HepG2 (cell line): Measurements from ENCODE around the gene AEN. TPM values are rescaled to one million over a fixed set of nuclear protein-coding genes. Genes with fewer than 3 reads are reported as not detected.

ENCODE experiments used
- EEA1 ChIP-seq: sonication (generic); formaldehyde crosslinking; IDR thresholded peaks from 2 replicates; pipeline ENCODE4 v1.5.1; 2020; ENCODE audit warnings: mild to moderate bottlenecking, missing genetic modification reagents, borderline replicate concordance
- GATAD2A ChIP-seq: IDR thresholded peaks from 2 replicates; pipeline ENCODE4 v1.6.1; 2016
- HOXD1 ChIP-seq: sonication (generic); formaldehyde crosslinking; IDR thresholded peaks from 2 replicates; pipeline ENCODE4 v1.5.0; 2020; ENCODE audit warnings: missing genetic modification reagents
- KDM1A ChIP-seq: IDR thresholded peaks from 2 replicates; pipeline ENCODE4 v1.6.1; 2016; ENCODE audit warnings: missing compliant biosample characterization
- MTF2 ChIP-seq: sonication (generic); formaldehyde crosslinking; IDR thresholded peaks from 2 replicates; pipeline ENCODE4 v1.5.0; 2020; ENCODE audit warnings: missing genetic modification reagents, borderline replicate concordance
- NCOA5 ChIP-seq: sonication (generic); formaldehyde crosslinking; IDR thresholded peaks from 2 replicates; pipeline ENCODE4 v1.4.0; 2020; ENCODE audit warnings: missing genetic modification reagents
- SNAPC2 ChIP-seq: sonication (generic); formaldehyde crosslinking; IDR thresholded peaks from 2 replicates; pipeline ENCODE4 v1.8.1; 2022; ENCODE audit warnings: mild to moderate bottlenecking, missing genetic modification reagents
- TRIM24 ChIP-seq: sonication (generic); formaldehyde crosslinking; IDR thresholded peaks from 2 replicates; pipeline ENCODE4 v1.8.0; 2022; ENCODE audit warnings: mild to moderate bottlenecking, missing genetic modification reagents
- YY1 ChIP-seq: IDR thresholded peaks from 2 replicates; pipeline ENCODE4 v1.6.1; 2011; ENCODE audit warnings: low read length, low read depth, moderate library complexity, mild to moderate bottlenecking; ENCODE audit not compliant: insufficient read depth, insufficient replicate concordance
- ZNF33A ChIP-seq: sonication (generic); formaldehyde crosslinking; IDR thresholded peaks from 2 replicates; pipeline ENCODE4 v1.5.1; 2020; ENCODE audit warnings: missing genetic modification reagents, mild to moderate bottlenecking, moderate library complexity, borderline replicate concordance
- ZNF598 ChIP-seq: sonication (generic); formaldehyde crosslinking; IDR thresholded peaks from 2 replicates; pipeline ENCODE4 v1.5.1; 2020; ENCODE audit warnings: mild to moderate bottlenecking, missing genetic modification reagents, borderline replicate concordance
- ZSCAN9 ChIP-seq: IDR thresholded peaks from 2 replicates; pipeline ENCODE4 v1.6.1; 2016; ENCODE audit warnings: borderline replicate concordance
- polyA plus RNA-seq, 8 experiments: library from polyadenylated mRNA; depleted of rRNA in 3 of 8; stranded (reverse) in 7 of 8; unstranded in 1 of 8; fragments of >200 nt; fragmentation: Illumina TruSeq in 4 of 8; extraction: Trizol in 4 of 8; gene quantifications; 2 replicates each; pipeline versions ENCODE4 v1.2.1 to v1.2.3, GENCODE V29; 2011 to 2016; ENCODE audit warnings: low read depth in 4 of 8, missing spikeins in 1 of 8, mixed read lengths in 1 of 8; ENCODE audit not compliant: insufficient read depth in 1 of 8
- total RNA-seq, 5 experiments: library from RNA; depleted of rRNA; stranded (reverse); fragments of >200 nt; fragmentation: Illumina TruSeq; extraction: Trizol; gene quantifications; 2 replicates each; pipeline ENCODE4 v1.2.3, GENCODE V29; 2016; ENCODE audit warnings: low read depth in 1 of 5
- TF ChIP-seq, protein P1 (sequence below): sonication (generic); formaldehyde crosslinking; IDR thresholded peaks from 2 replicates; pipeline ENCODE4 v1.5.1; 2020; ENCODE audit warnings: missing genetic modification reagents, mild to moderate bottlenecking, borderline replicate concordance
- TF ChIP-seq, protein P2 (sequence below): conservative IDR thresholded peaks from 2 replicates; pipeline ENCODE4 v1.6.1; 2018; ENCODE audit warnings: missing genetic modification reagents
- TF ChIP-seq, protein P3 (sequence below): sonication (generic); formaldehyde crosslinking; IDR thresholded peaks from 2 replicates; pipeline ENCODE4 v1.5.0; 2020; ENCODE audit warnings: missing genetic modification reagents, mild to moderate bottlenecking, borderline replicate concordance
- TF ChIP-seq, protein P4 (sequence below): sonication (generic); formaldehyde crosslinking; IDR thresholded peaks from 2 replicates; pipeline ENCODE4 v1.4.0; 2020; ENCODE audit warnings: missing genetic modification reagents

Gene AEN
- total and polyA plus RNA-seq, 2 of the 13 experiments (the other 11 are each of a cell fraction or from before 2014, with no cell fraction given), result 51.3 to 118 TPM

DNA sequence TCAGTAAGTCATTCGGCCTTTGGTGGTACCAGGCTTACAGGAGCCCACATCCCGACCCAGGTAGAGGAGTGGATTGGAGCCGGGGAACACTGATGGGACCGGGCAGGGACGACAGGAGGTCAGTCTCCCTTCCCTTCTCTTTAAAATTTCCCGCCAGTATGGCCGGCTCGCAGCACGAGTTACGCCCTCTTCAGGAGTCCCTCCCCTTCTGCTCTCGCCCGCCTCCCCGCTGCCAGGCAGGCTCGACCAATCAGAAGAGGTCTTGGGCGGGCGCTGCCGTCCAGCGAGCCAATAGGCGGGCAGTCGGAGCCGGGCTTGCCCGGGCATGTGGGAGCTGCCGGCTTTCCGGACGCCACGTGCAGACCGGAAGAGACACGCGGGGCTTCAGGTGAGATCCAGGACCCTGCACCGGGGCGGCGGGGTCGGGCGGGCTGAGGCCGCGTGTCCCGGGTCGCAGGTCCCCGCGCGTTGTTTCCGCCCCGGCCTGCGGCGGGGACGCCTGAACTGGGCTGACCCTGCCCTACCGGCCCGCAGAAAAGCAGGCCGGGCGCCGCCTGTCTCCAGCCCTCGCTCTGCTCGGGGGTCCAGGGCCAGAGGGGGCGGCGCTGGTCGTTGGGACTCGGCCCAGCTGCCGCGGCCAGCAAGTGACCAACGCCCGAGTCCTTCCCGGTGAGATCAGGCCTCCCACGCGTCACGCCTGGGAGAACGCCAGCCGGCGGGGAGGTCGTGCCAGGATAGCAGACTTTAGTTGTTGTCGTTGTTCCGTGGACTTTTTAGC, at the start of gene AEN (continued):
- TF ChIP-seq, protein P1, sequence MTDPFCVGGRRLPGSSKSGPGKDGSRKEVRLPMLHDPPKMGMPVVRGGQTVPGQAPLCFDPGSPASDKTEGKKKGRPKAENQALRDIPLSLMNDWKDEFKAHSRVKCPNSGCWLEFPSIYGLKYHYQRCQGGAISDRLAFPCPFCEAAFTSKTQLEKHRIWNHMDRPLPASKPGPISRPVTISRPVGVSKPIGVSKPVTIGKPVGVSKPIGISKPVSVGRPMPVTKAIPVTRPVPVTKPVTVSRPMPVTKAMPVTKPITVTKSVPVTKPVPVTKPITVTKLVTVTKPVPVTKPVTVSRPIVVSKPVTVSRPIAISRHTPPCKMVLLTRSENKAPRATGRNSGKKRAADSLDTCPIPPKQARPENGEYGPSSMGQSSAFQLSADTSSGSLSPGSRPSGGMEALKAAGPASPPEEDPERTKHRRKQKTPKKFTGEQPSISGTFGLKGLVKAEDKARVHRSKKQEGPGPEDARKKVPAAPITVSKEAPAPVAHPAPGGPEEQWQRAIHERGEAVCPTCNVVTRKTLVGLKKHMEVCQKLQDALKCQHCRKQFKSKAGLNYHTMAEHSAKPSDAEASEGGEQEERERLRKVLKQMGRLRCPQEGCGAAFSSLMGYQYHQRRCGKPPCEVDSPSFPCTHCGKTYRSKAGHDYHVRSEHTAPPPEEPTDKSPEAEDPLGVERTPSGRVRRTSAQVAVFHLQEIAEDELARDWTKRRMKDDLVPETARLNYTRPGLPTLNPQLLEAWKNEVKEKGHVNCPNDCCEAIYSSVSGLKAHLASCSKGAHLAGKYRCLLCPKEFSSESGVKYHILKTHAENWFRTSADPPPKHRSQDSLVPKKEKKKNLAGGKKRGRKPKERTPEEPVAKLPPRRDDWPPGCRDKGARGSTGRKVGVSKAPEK, result 0 out of 2 replicates have a peak, but pooled peaks have one; percentile 36
- no peak for TF ChIP-seq GATAD2A (CRISPR knock-in tag)
- TF ChIP-seq, protein P2, sequence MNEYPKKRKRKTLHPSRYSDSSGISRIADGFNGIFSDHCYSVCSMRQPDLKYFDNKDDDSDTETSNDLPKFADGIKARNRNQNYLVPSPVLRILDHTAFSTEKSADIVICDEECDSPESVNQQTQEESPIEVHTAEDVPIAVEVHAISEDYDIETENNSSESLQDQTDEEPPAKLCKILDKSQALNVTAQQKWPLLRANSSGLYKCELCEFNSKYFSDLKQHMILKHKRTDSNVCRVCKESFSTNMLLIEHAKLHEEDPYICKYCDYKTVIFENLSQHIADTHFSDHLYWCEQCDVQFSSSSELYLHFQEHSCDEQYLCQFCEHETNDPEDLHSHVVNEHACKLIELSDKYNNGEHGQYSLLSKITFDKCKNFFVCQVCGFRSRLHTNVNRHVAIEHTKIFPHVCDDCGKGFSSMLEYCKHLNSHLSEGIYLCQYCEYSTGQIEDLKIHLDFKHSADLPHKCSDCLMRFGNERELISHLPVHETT (CRISPR knock-in tag), result no peak
- TF ChIP-seq EEA1, result peak; percentile 75; the same call in 1 of the 2 replicates
- TF ChIP-seq SNAPC2 (CRISPR knock-in tag), result no peak
- peak; percentile 73; the same call in 1 of the 2 replicates for TF ChIP-seq ZSCAN9
- TF ChIP-seq, protein P3, sequence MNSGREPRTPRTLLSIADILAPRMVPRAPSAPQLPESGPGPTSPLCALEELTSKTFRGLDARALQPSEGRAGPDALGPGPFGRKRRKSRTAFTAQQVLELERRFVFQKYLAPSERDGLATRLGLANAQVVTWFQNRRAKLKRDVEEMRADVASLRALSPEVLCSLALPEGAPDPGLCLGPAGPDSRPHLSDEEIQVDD (CRISPR knock-in tag), result peak; percentile 88; the same call in 1 of the 2 replicates
- no peak for TF ChIP-seq NCOA5
- TF ChIP-seq YY1, result peak; percentile 50
- TF ChIP-seq ZNF33A (CRISPR knock-in tag), result no peak
- TF ChIP-seq MTF2 (CRISPR knock-in tag), result no peak
- TF ChIP-seq, protein P4, sequence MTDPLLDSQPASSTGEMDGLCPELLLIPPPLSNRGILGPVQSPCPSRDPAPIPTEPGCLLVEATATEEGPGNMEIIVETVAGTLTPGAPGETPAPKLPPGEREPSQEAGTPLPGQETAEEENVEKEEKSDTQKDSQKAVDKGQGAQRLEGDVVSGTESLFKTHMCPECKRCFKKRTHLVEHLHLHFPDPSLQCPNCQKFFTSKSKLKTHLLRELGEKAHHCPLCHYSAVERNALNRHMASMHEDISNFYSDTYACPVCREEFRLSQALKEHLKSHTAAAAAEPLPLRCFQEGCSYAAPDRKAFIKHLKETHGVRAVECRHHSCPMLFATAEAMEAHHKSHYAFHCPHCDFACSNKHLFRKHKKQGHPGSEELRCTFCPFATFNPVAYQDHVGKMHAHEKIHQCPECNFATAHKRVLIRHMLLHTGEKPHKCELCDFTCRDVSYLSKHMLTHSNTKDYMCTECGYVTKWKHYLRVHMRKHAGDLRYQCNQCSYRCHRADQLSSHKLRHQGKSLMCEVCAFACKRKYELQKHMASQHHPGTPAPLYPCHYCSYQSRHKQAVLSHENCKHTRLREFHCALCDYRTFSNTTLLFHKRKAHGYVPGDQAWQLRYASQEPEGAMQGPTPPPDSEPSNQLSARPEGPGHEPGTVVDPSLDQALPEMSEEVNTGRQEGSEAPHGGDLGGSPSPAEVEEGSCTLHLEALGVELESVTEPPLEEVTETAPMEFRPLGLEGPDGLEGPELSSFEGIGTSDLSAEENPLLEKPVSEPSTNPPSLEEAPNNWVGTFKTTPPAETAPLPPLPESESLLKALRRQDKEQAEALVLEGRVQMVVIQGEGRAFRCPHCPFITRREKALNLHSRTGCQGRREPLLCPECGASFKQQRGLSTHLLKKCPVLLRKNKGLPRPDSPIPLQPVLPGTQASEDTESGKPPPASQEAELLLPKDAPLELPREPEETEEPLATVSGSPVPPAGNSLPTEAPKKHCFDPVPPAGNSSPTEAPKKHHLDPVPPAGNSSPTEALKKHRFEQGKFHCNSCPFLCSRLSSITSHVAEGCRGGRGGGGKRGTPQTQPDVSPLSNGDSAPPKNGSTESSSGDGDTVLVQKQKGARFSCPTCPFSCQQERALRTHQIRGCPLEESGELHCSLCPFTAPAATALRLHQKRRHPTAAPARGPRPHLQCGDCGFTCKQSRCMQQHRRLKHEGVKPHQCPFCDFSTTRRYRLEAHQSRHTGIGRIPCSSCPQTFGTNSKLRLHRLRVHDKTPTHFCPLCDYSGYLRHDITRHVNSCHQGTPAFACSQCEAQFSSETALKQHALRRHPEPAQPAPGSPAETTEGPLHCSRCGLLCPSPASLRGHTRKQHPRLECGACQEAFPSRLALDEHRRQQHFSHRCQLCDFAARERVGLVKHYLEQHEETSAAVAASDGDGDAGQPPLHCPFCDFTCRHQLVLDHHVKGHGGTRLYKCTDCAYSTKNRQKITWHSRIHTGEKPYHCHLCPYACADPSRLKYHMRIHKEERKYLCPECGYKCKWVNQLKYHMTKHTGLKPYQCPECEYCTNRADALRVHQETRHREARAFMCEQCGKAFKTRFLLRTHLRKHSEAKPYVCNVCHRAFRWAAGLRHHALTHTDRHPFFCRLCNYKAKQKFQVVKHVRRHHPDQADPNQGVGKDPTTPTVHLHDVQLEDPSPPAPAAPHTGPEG (CRISPR knock-in tag), result peak; percentile 83
- TF ChIP-seq HOXD1 (CRISPR knock-in tag), result peak; percentile 59; the same call in 1 of the 2 replicates
- TF ChIP-seq KDM1A (CRISPR knock-in tag), result no peak
- no peak for TF ChIP-seq TRIM24
- TF ChIP-seq ZNF598 (CRISPR knock-in tag), result peak; percentile 82; the same call in 1 of the 2 replicates
